ENCODE data around the gene TCF21.
"Not testable (repeated sequence)": the region's sequence is repeated elsewhere in the genome, so short reads cannot be mapped to it uniquely, and the experiment has no call there.

Gene TCF21

DNA sequence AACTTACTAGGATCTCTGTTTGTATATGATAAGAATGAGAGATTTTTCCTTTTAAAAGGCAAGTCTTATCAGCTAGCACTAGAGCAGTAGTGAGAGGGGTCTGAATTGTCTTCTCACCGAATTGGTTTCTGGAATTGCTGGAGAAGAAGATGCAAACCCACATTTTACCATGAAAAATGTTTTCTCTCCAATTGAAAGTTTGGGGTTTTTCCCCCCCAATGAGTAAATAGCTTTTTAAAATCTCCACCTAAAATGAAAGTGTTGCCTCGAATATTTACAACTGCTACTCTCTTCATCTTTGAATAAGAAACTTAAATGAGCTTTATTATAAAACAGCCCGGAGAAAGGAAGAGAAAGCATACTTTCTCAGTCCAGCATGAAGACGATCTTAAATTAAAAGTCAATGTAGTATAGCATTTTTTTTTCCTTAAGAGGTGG is 1.8 kb downstream of the TCF21 start:
- peak; percentile 1 for DNase-seq

- DNase-seq: no peak
Measured at GRCh38 chr6:133891149-133891926, 2.4 kb downstream of the TCF21 start.

DNA sequence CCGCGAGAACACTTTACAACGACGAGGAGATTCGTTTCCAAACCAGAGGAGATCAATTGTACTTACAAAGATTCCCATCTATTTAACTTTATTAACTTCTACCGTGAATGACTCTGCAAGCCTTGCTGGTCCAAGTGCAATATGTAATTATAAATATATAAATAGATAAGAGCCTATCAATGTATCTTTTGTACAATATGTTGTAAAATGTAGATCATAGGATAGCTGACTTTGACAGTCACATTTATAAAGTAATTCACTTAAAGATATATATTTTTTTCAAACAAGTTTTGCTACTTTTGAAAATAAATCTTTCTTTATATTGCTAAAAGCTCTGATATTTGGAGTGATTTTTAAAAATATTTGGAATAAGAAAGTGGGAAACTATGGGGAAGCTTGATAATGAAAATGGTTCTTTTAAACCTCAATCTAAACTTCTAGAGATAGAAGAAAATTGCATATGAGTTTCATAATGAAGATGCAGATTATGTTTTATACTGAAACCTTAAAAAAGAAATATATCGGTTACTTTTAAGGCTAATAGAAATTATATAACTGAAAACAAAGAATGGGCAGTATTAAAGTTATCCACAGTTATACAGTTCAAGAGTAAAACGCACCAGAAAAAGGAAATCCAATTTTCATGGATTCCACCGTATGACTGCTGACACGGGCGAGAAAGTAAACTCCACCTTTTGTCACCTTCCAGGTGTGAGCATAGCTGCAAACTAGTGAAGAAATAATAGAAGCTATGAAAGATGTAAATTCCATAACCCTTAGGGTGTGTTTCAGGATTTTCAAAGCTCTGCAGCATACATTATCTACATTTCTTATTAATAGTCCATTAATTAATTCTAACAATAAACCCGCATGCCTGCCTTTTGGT is 3.3 kb downstream of the TCF21 start:
- no peak for DNase-seq

- DNase-seq: no peak
Measured at GRCh38 chr6:133892813-133893691, 4.1 kb downstream of the TCF21 start.

GRCh38 chr6:133893946-133894345 is 5.0 kb downstream of the TCF21 start:
- no peak for DNase-seq

GRCh38 chr6:133894369-133894768 is 5.5 kb downstream of the TCF21 start:
- no peak for DNase-seq

DNA sequence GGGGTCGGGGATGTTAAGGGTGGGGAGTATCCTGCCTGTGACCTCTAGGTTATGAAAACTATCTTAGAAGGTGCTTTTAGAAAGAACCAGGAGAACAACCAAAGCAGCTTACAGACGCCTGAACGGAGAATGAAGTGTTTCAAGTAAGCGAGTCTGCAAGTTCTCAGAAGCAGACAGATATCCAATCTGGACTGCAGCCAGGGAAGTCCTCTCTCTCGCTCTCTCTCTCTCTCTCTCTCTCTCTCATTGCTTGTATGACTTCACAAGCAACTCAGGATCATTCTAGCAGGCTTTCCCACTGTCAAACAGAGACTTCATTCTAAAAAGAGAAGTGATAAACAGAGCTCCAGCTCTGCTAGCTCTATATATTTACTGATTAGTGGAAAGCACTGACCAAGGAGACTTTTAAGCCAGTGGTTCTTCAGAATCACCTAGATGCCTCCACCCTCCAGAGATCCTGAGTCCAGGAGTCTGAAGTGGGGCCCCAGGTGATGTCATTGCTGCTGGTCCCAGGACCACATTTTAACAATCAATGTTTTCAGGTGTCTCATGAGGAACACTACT is 6.0 kb downstream of the TCF21 start:
- peak; percentile 7 for DNase-seq

- no peak for DNase-seq
Measured at GRCh38 chr6:133895573-133896343, 6.8 kb downstream of the TCF21 start.

- no peak for DNase-seq
Measured at GRCh38 chr6:133896344-133896721, 7.4 kb downstream of the TCF21 start.

DNA sequence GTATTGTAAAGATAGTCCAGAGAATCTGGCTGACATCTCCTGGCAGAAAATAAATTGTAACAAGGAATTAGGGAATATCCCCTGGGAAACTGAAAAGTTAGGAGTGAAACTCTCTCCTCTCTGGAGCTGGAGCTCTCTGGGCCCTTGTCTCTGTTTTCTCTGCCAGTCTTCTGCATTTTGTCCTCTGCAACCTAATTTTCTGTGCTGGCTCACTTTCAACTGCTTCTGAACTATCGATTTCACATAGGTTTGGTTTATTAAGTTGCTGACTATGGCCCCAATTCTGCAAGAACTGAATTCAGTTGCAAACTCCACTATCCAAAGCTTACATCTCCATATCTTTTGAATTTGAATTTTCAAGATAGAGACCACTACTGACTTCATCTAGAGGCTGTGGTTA is 9.3 kb downstream of the TCF21 start:
- no peak for DNase-seq

DNA sequence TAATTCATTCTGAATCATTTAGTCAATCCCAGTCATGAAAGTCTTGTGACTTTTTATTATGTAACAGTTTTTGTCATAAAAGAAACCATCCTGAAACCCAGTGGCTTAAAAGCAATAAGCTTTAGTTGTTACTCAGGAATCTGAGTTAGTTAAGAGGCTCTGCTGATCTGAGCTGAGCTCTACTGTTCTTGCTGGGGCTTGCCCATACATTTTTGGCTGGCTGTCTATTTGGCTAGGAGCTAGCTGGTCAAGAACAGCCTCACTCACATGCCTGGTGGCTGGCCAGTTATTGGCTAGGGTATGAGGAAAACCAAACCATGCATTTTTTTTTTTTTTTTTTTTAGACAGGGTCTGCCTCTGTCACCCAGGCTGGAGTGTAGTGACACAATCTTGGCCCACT is 10.6 kb downstream of the TCF21 start:
- no peak for DNase-seq

GRCh38 chr6:133903855-133904254 is 14.9 kb downstream of the TCF21 start:
- no peak for DNase-seq

DNA sequence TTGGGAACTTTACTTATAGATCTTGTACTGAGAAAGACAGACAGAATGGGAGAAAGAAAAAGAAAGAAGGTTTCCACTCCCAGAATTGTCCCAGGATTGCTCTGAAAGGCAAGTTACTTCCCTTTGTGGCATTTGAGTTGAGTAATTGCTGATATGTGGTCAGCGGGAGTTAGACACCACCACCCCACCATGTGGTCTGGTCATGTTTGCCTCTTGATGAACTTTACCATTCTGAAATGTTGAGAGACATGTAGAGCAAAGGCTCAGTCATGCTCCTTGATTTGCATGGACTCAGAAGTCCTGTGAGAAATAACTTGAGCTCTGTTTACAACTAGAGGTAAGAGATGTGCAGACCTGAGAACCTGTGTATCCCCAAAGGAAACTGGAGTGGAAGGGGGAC is 17.1 kb downstream of the TCF21 start:
- no peak for DNase-seq

GRCh38 chr6:133916650-133917151 is 27.8 kb downstream of the TCF21 start:
- peak; percentile 71 for DNase-seq

GRCh38 chr6:133917781-133918180 is 28.9 kb downstream of the TCF21 start:
- no peak for DNase-seq

DNA sequence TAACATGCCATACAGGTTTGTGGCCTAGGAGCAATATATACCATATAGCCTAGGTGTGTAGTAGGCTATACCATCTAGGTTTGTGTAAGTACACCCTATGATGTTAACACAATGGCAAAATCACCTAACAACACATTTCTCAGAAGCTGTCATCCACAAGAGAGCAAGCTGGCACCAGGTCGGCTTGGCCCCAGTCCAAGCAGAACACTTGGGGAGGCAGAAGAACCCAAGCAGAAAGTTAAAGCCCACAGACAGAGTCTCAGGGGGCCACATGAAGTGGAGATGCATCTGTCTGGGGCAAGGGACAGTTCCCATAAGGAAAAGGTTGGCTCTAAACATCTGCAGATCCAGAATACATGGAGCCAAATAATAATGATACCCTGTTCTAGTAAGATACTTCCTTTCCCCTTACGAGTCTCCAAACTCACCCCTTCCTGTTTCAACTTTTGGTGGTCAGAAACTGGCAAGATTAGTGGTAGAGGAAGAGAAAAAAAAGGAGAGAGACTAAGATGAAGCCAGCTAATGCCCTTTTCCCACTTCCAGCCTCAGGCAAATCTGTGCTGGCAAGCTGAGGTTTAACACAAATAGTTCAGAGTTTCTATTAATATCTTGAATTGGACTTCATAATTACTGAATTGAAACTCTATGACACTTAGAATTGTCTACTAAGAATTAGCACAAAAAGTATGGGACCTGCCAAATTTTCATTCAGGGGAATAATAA is 29.5 kb downstream of the TCF21 start:
- no peak for DNase-seq

DNA sequence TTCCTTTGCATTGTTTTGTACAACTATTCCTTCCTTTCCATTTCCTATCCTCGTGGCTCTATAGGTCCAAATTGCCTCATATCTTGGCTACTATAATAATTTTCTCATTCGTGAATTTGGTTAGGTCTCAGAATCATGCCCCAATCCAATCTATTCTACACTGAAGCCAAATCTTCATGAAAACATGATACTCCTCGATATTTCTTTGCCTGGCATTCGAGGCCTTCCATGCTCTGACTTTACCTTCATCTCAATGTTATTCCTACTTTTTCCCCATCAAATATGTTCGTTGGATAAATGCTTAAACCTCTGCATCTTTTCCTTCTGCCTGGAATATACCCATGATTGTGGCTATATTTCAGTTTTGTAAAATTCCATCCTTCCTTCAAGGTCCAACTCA is 30.4 kb downstream of the TCF21 start:
- no peak for DNase-seq

DNA sequence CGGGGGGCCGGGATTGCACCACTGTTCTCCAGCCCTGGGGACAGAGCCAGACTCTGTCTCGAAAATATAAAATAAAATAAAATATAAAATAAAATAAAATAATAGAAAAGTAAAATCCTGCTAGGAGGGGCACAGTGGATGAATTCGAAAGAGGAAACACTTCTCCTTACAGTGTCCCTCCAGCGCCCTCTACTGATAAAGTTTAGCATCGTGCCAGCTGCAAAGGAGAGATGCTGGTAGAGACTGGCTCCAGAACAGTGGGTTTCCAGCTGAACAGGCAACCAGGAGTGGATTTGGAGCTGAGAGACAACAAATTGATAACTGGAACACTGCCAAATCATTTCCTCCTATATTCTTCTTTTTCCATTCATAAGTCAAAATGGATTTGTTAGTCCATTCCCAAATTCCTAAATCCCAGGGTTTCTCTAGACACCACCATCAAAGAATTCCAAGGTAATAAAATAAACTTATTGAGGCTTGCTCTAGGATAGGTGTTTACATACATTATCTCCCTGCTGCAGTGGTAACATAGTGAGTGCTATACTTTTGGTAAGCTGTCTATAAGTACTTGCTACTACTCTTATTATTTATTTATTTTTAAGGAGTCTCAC is 32.4 kb downstream of the TCF21 start:
- DNase-seq: peak; percentile 82

- peak; percentile 83 for DNase-seq
Measured at GRCh38 chr6:133923938-133924593, 35.2 kb downstream of the TCF21 start.

GRCh38 chr6:133931221-133931620 is 42.3 kb downstream of the TCF21 start:
- DNase-seq: not testable (repeated sequence)

Data from hematopoietic multipotent progenitor cell treated with erythropoietin and hydrocortisone succinate and interleukin-3 and kit ligand, for 8 days (in vitro differentiated cells).